Activated naive CD8-positive, alpha-beta T cell treated with anti-CD3 and anti-CD28 coated beads, Interleukin-2, amount 50 U/mL, for 24 hours (primary cell): ENCODE results near the gene FOXP1.

ENCODE experiments used
- ATAC-seq: fragments of 150-1000 bp; cut with Tn5 transposase; one replicate; pipeline ENCODE4 v1.10.0; 2021
- DNase-seq: peaks from one replicate; pipeline ENCODE4 v3.0.0; 2021
- H3K27ac Mint-ChIP-seq: one replicate; pipeline ENCODE4 v1.8.0; 2021; ENCODE audit warnings: mild to moderate bottlenecking, mixed read lengths
- H3K27me3 Mint-ChIP-seq: one replicate; pipeline ENCODE4 v1.8.0; 2021; ENCODE audit warnings: mixed read lengths
- H3K36me3 Mint-ChIP-seq: one replicate; pipeline ENCODE4 v1.8.0; 2021; ENCODE audit warnings: low read depth, mixed read lengths
- H3K4me1 Mint-ChIP-seq: one replicate; pipeline ENCODE4 v1.8.0; 2021; ENCODE audit warnings: mixed read lengths
- H3K4me3 Mint-ChIP-seq: one replicate; pipeline ENCODE4 v1.8.0; 2021; ENCODE audit warnings: mild to moderate bottlenecking, moderate library complexity, mixed read lengths
- H3K9me3 Mint-ChIP-seq: one replicate; pipeline ENCODE4 v1.8.0; 2021; ENCODE audit warnings: mixed read lengths

Gene FOXP1

DNA sequence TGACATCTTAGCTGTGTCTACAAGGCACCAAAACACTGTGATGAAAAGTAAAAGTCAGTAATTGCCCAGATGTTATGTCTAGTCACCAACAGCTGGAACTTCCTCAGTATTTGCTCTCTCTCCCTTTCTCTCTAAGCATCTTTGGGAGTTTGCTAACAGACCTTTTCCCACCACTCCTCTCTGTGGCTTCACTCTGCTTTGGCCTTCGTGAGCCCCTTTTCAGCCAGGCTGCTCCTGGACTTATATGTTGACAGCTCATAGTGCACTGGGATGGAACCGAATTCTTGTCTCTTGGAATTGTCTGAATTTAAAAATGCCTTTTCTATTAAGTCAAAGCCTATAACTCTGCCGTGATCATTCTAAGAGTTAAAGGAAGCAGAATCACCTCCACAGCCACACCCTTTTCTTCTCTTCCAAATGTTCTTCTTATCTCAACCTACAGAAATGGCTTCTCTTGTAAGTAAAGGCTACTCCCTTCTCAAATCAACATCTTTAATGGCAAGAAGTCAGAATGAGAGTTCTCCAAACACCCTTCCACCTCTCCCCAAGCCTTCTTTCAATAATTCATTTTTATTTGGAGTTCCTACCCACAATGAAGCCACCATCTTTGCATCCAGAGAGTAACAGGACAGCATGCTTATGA lies 17.2 kb upstream of the FOXP1 start:
- no peaks in the 10 kb centered on the region for H3K27me3 Mint-ChIP-seq
- DNase-seq (no peak), ATAC-seq (no peak)
- peaks cover 19% of the 10 kb centered on the region for H3K4me1 Mint-ChIP-seq
- H3K4me3 Mint-ChIP-seq, result no peak overlapping the region
- no peak overlapping the region for H3K27ac Mint-ChIP-seq
- H3K36me3 Mint-ChIP-seq, result peaks cover 2% of the 10 kb centered on the region
- H3K9me3 Mint-ChIP-seq, result no peaks in the 10 kb centered on the region

DNA sequence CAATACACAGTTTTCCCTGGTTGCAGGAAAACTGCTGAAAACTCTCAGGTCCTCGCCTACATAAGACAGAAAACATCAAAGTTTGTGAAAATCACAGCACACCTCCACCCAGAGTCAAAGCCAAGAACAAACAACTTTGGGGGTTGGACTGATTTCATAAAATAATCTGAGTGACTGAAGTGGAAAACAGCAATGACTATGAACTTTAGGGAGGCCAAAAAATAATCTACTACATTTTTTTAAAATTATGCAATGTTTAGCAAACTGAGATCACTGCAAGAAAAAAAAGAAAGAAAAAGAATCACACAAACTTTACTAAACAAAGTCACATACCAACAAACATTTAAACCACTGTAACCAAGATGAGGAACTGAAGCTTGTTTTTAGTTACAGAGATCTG lies 15.9 kb upstream of the FOXP1 start:
- H3K4me1 Mint-ChIP-seq, result peaks cover 19% of the 10 kb centered on the region
- DNase-seq (no peak), ATAC-seq (no peak)
- H3K27ac Mint-ChIP-seq, result no peak overlapping the region
- H3K27me3 Mint-ChIP-seq, result no peaks in the 10 kb centered on the region
- H3K9me3 Mint-ChIP-seq, result peaks cover 2% of the 10 kb centered on the region
- H3K36me3 Mint-ChIP-seq, result peaks cover 2% of the 10 kb centered on the region
- no peak overlapping the region for H3K4me3 Mint-ChIP-seq

DNA sequence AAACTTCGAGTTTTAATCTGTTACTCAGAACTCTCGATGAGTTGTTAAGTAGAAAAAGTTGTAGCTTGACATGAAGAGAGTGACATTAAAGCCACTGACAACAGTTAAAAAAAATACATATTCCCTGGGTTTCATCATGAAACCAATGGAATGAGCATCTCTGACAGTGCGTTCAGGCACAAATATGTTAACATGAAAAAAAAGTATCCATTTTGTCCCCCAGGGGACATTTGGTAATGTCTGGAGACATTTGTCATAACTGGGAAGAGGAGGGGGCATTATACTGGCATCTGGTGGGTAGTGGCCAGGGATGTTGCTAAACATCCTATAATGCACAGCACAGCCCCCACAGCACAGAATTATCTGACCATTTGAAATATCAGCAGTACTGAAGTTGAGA lies 14.8 kb upstream of the FOXP1 start:
- DNase-seq, result no peak
- Mint-ChIP-seq H3K36me3 (no peaks in the 10 kb centered on the region), H3K27ac (no peak overlapping the region), H3K27me3 (no peaks in the 10 kb centered on the region), H3K9me3 (peaks cover 6% of the 10 kb centered on the region), H3K4me1 (peaks cover 19% of the 10 kb centered on the region), H3K4me3 (no peak overlapping the region)
- no peak for ATAC-seq

DNA sequence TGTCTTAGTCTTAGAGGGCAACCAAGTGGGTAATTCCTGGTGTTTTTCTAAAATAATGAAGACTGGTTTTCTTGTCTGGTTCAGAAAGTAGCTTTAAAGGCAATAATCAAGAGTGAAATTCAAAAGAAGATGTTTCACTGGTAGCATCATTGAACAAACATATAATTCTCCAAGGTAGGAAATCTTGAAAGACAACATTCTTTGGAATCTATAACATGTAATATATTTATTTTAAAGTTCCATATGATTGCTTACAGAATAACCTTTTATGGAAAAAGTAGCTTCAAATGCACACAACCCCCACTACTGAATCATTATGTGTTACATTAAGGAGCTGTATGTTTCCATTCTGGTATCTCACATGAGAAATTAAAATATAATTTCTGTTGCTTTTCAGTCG lies 13.8 kb upstream of the FOXP1 start:
- DNase-seq (no peak), ATAC-seq (no peak)
- Mint-ChIP-seq H3K27ac (no peak overlapping the region), H3K4me3 (no peak overlapping the region), H3K9me3 (peaks cover 6% of the 10 kb centered on the region), H3K36me3 (no peaks in the 10 kb centered on the region), H3K27me3 (no peaks in the 10 kb centered on the region), H3K4me1 (peaks cover 19% of the 10 kb centered on the region)

DNA sequence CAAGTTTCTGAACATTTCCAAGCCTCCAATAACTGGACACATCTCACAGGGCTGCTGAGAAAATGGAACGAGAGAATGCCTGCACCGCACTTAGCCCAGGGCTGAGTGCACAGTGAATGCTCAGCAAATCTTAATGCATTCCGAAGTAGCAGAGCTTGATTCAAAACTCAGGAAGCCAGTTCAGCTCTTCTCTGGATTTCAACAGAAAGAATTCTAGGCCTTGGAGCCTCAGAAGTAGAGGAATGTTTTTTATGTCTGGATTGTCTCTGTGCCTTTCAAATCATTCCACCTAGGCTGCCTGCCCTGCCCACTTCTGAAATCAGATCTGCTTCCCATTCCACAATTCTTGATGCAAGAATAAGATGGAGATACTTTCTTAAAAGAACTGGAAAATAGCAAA lies 9.6 kb upstream of the FOXP1 start:
- no peak for ATAC-seq
- no peaks in the 10 kb centered on the region for H3K27me3 Mint-ChIP-seq
- peaks cover 6% of the 10 kb centered on the region for H3K9me3 Mint-ChIP-seq
- peaks cover 15% of the 10 kb centered on the region for H3K4me1 Mint-ChIP-seq
- no peak for DNase-seq
- no peak overlapping the region for H3K27ac Mint-ChIP-seq
- H3K36me3 Mint-ChIP-seq, result no peaks in the 10 kb centered on the region
- no peak overlapping the region for H3K4me3 Mint-ChIP-seq

DNA sequence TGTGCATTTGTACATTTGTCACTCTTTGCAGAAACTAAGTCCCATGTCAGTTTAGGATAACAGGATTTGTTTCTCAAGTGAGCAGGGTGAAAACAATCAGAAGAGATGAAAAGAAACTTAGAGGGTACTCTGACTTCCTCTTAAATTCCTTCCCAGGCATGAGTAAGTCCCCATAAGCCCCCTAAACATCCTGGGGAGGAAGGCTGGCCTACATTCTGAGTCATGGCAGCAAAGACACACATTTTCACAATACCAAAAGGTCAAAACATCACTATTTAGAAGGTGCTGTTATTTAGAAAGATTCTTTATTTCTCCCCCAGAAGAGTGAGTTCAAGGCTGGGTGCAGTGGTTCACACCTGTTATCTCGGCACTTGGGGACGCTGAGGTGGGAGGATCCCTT lies 7.6 kb upstream of the FOXP1 start:
- Mint-ChIP-seq H3K4me1 (peaks cover 32% of the 10 kb centered on the region), H3K27me3 (no peaks in the 10 kb centered on the region)
- ATAC-seq, result peak; percentile 79

DNA sequence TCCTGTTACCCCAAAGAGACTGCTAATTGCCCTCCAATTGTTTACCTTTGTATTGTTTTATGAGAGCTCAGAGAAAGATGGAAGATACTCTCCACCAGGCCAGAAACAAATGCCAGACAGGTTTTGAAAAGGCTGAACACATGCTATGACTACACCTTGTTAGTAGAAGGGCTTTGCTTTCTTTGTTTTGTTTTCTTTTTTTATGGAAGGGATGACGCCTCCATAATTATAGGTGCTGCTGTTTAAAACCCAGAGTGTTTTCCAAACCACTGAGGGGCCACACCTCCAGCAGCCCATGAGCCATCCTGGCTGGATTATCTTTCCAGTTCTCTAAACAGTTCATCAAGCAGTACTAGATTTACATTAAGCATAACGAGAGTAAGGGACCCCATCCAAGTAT lies 5.6 kb upstream of the FOXP1 start:
- H3K27me3 Mint-ChIP-seq, result no peaks in the 10 kb centered on the region
- DNase-seq (no peak), ATAC-seq (no peak)
- no peaks in the 10 kb centered on the region for H3K36me3 Mint-ChIP-seq
- no peak overlapping the region for H3K27ac Mint-ChIP-seq
- no peak overlapping the region for H3K4me3 Mint-ChIP-seq
- peaks cover under 1% of the 10 kb centered on the region for H3K9me3 Mint-ChIP-seq
- peaks cover 52% of the 10 kb centered on the region for H3K4me1 Mint-ChIP-seq

More for the DNA sequence above, 7.6 kb upstream of the FOXP1 start:
- Mint-ChIP-seq H3K36me3 (no peaks in the 10 kb centered on the region), H3K9me3 (peaks cover 6% of the 10 kb centered on the region), H3K4me3 (no peak overlapping the region), H3K27ac (no peak overlapping the region)
- DNase-seq, result no peak

DNA sequence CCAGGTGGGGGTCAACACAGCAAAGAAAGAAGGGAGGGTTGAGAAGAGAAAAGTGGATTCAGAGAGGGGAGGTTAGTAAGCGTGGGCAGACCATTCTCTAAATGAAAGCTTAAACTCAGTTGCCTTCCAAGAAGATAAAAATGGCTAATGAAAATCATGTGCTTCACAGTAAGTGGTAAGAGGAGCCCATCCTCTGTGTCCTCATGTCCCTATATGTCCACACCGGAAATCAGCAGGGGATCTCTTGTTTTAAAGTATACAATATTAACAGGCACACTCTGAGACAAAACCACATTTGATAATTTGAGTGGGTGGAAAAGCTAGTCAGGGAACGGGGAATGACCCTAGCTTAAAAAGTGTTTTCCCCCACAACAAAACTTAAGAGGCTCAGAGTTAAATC lies 4.4 kb upstream of the FOXP1 start:
- Mint-ChIP-seq H3K4me1 (peaks cover 52% of the 10 kb centered on the region), H3K27ac (peak overlapping the region; percentile 1), H3K4me3 (no peak overlapping the region), H3K9me3 (no peaks in the 10 kb centered on the region), H3K27me3 (no peaks in the 10 kb centered on the region), H3K36me3 (peaks cover 2% of the 10 kb centered on the region)
- DNase-seq (no peak), ATAC-seq (no peak)

DNA sequence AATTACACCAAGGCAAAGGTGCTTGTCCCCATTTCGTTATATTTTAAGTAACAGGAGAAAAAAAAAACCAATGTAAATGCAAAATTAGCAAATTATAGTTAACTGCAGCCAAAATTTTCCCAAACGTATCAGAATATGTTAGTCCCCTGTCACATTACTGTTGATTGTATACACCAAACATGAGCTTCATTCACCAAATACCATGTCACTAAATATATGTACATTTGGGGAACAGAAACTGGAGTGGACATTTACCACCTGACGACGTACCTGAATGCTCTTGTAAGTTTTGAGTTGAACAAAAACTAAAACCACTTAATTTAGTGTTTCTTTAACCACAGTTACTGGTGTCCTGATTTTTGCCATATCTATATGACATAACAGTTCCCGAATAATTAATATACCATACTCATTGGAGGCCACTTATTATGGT lies 3.3 kb upstream of the FOXP1 start:
- Mint-ChIP-seq H3K4me1 (peaks cover 54% of the 10 kb centered on the region), H3K9me3 (no peaks in the 10 kb centered on the region), H3K27me3 (no peaks in the 10 kb centered on the region), H3K4me3 (no peak overlapping the region), H3K36me3 (peaks cover 4% of the 10 kb centered on the region), H3K27ac (peak overlapping the region; percentile 32)
- DNase-seq (no peak), ATAC-seq (no peak)

DNA sequence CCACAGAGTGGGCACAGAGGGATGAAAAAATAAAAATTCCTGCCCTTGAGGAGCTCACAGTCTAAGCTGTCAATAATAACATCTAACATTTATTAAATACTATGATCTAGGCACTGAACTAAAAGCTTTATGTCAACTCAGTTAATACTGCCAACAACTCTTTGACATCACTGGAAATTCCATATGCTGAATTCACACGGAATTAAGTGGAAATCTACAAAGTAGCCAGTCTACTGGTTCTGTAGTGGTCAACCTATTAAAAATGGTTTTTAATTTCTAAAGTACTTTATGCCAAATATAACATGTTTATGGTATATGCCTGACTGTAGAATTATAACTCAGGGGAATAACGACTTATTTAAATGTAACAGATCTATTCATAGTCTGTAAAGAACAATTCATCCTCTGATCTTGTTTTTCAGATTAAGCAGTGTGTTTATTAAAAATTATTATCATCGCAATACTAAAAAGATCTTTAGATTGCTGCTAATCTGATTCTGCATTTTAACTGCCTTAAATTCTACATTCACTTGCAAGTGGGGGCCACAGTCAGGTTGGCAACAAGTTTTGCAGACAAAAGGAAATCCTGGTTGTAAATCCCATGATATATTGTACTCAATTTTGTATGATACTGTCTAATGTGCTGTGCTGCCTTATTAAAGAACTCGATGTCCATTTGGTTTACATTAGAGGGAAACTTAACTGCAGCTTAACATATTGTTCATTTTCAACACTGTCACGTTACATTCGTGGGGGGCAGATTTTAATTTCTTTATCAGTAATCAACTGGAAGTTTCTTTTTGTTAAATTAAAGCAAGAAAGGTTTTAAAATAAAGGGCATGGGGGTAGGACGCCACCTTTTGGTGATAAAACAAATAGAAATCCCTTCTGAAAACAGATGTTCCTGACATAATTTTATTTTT lies 2.6 kb upstream of the FOXP1 start:
- no peaks in the 10 kb centered on the region for H3K27me3 Mint-ChIP-seq
- H3K36me3 Mint-ChIP-seq, result peaks cover 5% of the 10 kb centered on the region
- H3K4me3 Mint-ChIP-seq, result peak overlapping the region; percentile 22
- H3K9me3 Mint-ChIP-seq, result no peaks in the 10 kb centered on the region
- DNase-seq (no peak), ATAC-seq (no peak)
- peak overlapping the region; percentile 96 for H3K27ac Mint-ChIP-seq
- H3K4me1 Mint-ChIP-seq, result peaks cover 49% of the 10 kb centered on the region

DNA sequence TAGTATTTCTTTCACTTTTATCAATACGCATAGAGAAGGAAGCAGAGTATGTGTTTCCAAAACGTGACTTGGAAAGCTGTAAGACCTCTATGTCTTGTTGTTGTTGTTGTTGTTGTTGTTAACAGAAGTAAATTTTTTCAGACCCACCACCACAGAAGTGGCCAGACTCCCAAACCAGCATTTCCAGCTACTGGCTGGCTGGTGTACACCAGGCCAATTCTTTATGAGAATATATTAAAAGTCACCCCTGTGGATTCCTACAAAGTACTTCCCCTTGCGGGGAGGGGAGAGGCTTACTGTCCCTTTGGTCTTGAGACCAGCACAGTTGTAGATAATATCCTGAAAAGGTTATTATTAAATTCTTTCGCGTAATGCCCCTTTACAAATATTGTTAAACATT lies 1.6 kb upstream of the FOXP1 start:
- peak overlapping the region; percentile 96 for H3K27ac Mint-ChIP-seq
- no peak for ATAC-seq
- H3K4me3 Mint-ChIP-seq, result peak overlapping the region; percentile 92
- peaks cover 52% of the 10 kb centered on the region for H3K4me1 Mint-ChIP-seq
- no peak for DNase-seq
- no peaks in the 10 kb centered on the region for H3K9me3 Mint-ChIP-seq
- peaks cover 8% of the 10 kb centered on the region for H3K36me3 Mint-ChIP-seq
- no peaks in the 10 kb centered on the region for H3K27me3 Mint-ChIP-seq

DNA sequence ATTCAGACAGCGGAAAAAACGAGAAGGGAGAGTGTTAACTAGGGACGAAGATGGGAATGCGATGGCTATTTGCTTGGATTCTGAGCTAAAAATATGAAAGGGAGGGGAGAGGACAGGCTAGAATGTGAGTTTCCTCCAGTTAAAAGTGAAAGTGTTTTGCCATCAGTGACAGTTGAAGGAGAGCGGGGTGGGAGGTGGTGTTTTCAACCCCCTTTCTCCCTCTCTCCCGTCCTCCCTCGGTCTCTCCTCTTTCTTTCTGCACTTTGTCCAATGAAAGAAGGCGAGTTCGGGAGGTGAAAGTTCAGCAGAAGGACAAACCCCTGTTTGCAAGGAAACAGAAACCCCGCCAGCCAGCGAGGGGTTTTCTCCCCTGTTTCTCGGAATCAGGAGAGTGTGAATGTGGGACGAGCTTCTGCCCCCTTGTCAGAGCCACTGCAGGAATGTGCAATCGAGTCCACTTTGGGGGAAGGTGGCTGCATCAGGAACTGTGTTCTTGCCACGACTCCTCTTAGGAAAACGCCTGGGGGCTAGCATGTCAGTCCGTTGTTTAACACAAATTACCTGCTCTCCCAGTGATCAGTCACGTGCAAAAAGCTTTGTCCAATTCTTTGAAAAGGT lies 975 bp upstream of the FOXP1 start:
- Mint-ChIP-seq H3K4me1 (peaks cover 58% of the 10 kb centered on the region), H3K27me3 (no peaks in the 10 kb centered on the region), H3K36me3 (peaks cover 8% of the 10 kb centered on the region), H3K9me3 (no peaks in the 10 kb centered on the region), H3K4me3 (peak overlapping the region; percentile 92), H3K27ac (peak overlapping the region; percentile 96)
- ATAC-seq (peak; percentile 45), DNase-seq (peak; percentile 72)

DNA sequence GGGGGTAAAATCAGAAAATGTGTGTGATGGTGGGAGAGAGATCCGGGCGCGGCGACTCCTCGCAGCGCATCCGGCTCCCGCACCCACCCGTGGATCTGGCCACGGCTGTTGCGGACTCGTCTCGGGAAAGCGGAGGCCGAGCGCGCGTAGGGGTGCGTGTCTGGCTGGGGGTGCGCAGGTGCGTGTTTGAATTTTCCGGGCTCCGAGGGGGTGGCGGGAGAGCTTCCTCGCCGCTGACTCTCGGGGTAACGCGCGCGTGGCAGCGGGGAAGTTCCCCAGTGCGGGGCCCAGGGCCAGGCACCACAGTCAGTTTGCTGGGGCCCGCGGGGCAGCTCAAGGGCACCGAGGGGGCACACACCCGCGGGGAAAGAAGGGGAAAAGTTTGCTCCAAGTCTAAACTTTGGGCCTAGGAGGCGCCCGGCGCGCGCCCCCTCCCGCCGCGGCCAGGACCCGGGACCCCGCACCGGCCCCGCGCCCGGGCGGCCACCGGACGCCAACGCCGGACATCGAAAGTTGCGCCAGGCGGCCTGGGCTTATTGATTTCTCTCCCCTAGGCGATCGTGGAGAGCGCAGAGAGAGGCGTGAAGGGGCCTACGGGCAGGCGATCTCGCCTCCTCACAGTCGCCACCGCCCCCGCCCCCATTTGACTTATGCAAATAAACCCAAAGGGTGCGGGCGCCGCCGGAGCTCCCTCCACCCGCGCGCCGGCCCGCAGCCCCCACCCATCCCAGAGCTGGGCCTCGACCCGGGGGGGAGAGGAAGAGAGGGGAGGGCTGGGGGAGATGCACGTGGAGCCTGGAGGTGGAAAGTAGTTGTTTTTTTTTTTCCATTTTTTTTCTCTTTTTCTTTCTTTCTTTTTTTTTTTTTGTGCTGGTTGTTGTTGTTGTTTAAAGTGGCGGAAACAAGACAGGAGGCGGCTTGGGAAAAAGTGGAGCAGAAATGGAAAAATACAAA lies 639 bp downstream of the FOXP1 start:
- Mint-ChIP-seq H3K27me3 (no peaks in the 10 kb centered on the region), H3K4me3 (peak overlapping the region; percentile 92), H3K27ac (peak overlapping the region; percentile 99), H3K4me1 (peaks cover 65% of the 10 kb centered on the region), H3K9me3 (no peaks in the 10 kb centered on the region), H3K36me3 (peaks cover 15% of the 10 kb centered on the region)
- DNase-seq (peak; percentile 81), ATAC-seq (peak; percentile 41)

DNA sequence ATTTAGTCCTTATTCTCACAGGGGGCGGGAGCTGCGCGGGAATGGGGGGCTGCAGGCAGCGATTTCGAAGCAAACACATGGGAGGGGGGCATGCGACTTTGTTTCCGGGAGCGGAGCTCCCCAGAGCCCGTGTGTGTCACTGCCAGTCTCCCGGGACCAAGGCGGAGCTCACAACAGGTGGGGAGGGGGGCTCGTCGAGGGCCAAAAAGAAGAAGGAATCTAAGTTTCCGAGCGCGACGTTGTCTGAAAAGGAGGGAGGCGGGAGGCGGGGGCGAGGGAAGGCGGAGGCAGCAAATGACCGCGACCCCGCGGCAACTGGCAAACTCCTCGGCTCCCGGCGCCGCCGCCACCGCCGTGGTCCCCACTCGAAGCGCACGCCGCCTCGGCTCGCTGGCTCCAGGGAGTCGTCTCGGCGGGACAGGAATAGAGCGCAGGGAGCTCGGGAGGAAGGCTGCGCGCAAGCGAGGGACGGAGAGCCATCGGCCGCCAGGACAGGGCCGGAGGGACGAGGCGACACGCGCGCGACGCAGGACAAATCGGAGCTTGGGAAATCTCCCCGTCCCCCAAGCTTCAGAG lies 1.4 kb downstream of the FOXP1 start:
- peak overlapping the region; percentile 99 for H3K27ac Mint-ChIP-seq
- peak; percentile 30 for ATAC-seq

More for the DNA sequence above, 1.4 kb downstream of the FOXP1 start:
- no peaks in the 10 kb centered on the region for H3K27me3 Mint-ChIP-seq
- peak overlapping the region; percentile 92 for H3K4me3 Mint-ChIP-seq
- DNase-seq, result peak; percentile 64
- no peaks in the 10 kb centered on the region for H3K9me3 Mint-ChIP-seq
- peaks cover 68% of the 10 kb centered on the region for H3K4me1 Mint-ChIP-seq
- H3K36me3 Mint-ChIP-seq, result peaks cover 18% of the 10 kb centered on the region
